ENCODE measurements around the gene GRIN2C.

Gene GRIN2C

DNA sequence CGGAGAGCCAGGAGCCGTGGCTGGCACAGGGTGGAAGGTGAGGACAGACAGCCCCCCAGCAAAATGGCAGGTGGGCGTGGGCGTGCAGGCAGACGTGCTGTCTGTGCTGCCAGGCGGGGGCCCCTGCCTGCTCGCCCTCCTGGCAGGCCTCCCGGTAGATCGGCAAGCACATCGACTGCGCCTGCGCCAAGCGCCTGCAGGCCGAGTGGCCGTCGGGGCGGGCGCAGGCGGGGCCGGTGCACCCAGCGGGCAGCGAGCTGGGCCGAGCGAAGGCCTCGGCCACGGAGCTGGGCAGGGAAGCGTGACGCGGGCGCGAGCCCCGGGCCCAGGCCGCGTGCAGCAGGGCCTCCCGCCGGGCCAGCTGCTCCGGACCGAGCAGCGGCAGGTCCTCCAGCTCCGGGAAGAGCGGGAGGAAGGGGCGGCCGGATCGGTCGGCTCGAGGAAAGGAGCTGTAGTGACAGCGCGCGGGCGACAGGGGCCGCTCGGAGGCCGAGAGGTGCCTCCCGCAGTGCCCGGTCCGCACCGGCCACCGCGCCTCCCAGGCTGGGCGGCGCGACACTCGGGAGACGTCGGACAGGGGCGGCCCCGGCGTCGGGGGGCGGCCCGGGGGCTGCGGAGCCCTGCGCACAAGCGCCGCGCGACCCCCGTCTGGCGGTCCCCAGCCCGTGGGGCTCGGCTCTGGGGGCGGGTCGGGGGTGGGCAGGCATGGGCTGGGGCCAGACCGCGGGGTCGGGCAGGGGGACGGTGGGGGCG lies 16.9 kb downstream of the GRIN2C start:
- no peak for DNase-seq

DNA sequence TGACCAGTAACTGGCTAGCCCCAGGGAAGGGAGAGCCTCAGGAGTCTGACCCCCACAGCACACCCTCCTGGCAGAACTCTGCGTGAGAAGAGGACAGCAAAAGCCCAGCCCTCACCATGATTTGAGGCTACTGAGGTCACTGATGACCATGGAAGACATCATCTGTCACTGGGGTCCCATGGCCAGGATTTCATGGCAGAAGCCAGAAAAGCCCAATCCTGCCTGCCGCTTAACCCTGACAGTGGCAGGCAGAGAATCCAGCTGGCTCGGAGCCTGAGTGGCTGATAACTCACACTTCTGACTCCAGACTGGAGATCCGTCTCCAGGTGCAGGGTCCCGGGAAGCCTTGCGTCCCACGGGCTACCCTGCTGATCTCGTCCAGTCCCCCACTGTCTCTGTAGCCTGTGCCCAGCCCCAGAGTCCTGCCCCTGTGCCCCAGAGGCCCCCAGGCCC lies 17.5 kb downstream of the GRIN2C start:
- no peak for DNase-seq

DNA sequence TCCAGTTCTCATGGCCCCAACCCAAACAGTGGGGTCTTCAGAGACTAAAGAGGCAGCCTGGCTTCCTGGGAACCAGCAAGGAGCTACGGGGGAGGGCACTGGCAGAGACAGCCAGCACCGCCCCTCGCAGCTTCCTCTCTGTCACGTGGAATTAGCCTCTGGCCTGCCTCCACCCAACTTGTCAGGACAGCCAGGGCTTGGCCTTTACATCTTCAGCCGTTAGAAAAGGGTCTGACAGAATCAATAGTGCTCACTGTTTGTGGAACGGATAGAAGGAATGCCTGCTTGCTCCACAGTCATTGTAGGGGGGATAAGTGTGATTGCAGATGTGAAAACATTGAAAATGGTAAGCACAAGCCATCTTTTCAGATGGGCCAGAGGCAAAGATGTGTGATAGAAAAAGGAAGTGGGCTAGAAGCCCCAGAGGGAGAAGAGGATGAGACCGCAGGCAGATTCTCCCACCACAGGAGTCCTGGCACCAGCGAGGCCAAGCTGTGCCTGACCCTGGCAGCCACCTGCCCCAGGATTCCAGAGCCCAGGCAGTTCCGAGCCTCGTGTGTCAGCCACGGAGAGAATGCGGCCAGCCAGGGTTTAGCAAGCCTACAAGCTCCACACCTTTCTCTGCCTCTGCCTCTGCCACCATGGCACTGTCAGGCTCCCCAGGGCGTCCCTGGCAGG lies 18.6 kb downstream of the GRIN2C start:
- DNase-seq: peak in 1 of 2 experiments; percentile 62

DNA sequence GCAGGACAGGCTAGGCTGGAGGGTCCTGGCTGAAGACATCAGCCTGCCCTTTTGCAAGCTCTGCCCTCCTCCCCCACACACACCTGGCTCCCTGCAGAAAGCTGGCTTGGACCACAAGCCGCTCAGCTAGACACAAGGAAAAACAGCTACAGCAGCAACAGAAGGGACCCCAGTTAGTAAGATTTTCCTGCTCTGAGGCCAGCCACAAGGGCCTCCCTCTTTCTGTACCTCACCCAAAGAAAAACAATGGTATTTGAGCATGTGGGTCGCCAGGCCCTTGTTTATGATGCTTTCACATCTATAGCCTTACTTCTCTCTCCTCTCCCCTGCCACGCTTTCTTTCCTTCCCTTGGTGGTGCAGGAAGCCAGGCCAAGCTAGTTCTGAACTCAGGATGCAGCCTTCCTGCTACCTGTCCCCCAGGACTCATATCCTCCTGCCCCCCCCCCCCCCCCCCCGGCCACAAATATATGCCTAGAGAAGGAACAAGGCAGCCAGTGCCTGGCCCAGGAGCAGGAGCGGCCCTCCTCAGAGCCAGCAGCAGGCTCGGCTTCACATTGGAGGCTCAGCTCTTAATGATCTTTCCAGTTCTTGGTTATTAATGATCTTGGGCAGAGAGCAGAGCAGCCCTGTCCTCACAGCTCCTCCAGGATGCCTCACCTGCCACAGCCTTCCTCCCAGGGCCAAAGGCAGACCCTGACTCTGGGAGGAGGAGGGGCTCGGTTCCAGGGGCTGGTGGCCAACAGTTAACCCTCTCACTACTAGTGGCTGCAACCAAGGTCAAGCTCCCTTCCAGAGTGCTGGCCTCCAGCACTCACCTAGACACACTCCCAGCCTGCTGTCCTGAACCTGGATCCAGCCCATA lies 19.5 kb downstream of the GRIN2C start:
- DNase-seq: no peak

DNA sequence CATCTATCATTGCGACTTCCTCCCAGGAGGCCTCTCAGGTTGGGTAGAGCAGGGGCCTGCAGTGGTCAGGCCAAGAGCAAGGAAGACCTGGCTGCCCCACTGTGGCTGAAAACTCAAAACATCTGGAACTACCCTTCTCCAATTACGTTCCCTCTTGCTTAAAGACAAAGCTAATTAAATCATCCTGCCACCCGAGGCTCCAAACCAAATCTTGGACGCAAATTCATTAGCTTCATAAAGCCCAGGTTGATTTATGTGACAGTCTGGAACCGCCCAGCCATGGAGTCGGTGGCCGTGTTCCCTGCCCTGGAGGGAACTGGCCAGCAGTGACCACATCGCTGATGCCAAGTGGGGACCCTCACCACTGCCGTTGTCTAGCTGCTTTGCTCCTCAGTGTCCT lies 21.4 kb downstream of the GRIN2C start:
- no peak for DNase-seq

DNA sequence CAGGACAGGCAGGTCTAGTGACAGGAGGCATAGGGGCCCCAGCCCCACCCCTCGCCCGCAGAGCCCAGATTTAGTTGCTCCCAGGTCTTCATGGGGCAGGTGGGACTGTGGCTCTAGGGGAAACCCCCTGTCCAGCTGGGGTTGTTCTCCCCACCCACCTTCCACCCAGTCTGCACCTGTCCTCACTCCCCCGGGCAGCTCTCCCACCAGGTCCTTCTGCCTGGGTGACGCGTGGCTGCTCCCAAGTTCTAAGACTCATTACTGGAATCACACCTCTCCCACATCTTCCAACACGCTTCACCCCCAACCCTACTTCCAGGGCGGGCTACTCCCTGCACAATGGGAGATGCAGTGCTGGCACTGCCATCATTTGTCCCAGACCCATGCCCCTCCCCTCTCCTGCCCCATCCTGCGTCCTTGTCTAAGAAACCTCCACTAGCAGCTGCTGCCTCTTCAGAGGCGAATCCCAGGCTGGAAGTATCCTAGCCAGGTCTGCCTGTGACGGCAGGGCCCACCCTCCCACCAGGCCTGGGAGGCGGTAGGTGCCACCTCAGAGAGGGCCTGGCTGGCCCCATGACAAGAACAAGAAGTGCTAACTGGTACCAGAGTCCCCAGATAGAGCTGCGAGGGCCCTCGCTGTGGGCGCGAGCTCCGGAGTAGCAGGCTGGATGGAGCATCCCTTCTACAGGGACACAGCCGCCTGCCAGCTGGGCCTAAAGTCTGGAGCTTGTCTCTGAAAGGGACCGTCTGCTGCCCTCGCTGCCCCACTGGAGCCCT lies 22.8 kb downstream of the GRIN2C start:
- no peak for DNase-seq

DNA sequence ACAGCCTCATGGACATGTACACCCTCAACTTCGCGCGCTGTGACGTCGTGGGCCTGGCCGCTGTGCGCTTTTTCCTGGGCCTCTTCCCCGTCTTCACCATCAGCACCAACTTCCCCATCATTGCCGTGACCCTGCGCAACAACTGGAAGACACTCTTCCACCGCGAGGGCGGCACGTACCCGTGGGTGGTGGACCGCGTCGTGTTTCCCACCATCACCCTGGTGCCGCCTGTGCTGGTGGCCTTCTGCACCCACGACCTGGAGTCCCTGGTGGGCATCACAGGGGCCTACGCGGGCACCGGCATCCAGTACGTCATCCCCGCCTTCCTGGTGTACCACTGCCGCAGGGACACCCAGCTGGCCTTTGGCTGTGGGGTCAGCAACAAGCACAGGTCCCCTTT lies 23.5 kb downstream of the GRIN2C start:
- DNase-seq: no peak

DNA sequence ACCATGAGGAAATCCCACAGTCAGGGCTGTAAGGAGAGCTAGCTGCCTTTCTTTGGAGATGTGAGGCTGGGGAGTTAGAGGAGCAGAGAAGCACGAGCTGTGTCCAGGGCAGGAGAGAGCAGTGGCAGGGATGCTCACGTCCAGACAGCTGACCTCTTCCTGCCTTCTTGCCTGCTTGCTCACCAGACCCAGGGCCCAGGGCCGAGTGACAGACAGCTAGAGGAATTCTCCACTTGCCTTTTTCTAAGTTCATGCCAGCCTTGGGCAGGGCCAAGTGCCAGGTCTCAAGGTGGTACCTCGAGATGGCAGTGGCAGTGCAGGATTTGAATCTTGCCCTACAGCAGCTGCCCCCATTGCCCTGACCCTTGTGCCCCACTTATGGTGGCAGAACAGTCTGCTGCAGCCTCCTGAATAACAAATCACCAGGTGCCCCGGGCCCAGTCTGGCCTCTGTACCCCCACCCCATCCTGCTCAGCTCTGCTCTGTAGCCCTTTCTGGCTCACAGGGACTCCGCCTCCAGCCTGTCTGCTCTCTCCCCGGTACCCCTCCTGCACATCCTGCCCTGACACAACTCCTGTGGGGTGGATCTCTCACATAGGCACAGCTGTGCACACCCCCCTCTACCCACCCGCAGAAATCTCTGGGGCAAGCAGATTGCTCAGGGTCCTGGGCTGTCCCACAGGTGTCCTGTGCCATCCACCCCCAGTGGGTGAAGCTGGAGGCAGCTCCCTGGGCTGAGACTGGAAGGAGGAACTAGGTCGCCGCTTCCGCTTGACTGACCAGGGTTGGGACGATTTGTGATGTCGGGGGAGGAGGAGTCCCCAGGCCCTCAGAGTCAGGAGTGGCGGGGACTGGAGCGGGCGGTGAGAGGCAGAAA lies 25.9 kb downstream of the GRIN2C start:
- DNase-seq: peak; percentile 68 to 87

DNA sequence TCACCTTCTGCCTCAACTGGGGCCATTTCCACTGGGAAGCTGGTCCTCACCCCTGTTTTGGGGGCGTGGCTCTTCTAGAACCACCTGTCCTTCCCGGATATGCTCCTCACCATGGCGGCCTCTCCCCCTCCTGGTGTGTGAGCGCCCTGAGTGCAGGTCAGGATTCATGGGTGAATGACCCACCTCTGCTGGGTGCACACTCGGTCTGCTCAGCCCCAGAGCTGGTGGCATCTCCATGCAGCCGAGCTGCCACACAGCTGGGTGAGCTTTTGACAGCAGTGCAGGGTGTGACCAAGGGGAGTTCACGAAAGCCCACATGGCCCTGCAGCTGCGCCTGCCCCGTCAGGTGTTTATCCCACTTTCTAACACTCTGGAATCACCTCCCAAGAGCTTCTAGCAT lies 27.3 kb downstream of the GRIN2C start:
- DNase-seq: no peak

DNA sequence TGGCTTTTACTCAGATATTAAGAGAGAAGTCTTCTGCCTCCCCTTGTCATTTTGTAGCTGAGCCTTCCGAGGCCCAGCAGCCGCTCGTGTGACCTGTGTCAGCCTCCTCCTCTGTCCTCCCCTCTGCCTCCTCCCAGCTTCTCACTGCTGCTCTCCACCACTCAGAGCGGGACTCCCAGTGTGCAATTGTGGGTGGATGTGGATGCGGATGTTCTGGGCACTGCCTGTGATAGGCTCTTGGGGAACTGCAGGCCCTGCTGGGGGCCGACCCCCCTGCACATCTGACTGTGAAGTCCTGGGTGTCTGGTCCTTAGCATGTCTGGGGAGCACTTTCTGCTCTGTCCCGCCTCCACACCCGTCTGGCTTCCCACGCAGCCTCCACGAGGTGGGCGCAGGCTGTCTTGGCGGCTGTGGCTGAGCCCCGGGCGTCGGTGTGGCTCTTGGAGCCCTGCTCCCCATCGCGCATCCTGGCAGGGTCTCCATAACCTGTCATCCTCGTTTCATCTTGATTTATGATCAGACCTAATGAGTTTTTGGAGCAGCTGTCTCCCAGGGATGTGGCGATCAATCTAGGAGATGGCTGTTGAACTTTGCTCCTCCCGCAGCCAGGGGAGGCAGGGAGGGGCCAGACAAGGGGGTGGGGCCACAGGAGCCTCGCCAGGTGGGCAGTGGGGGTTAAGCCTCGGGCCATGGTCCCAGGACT lies 28.1 kb downstream of the GRIN2C start:
- no peak for DNase-seq

DNA sequence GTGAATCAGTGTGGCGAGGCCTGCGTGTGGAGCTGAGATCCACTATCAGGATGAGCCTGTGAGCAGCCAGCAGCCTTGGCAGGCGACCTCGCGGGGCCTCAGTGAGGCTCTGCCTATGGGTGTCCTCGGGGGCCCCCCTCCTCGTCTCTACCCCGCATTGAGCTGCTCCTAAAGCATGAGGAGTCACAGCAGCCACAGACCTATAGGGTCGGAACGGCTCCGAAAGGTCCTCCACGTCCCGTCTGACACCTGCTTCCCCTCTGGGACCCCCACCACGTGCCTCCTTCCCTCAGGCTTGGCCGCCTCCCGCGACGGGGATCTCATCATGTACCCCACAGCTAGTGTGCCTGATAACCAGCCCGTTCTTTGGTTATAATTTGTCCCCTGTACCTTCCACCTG lies 28.8 kb downstream of the GRIN2C start:
- DNase-seq: no peak

DNA sequence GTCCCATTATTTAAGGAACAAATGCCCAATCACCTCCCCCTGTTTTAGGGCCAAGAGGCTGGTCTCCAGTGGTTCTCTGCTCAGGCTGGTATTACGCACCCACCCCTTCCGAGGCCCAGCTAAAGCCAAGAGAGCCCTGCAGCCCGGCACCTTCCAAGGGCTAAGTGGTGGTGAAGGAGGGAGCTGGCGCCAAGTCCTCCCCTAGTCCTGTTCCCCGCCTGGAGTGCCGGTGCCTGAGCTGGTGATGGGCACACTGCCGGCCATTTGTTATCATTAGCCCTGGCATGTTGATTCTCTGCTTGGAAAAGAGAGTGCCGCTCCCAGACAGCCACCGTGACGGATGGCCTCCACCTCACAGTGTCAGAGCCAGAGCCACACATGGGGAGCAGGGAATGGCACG lies 31.9 kb downstream of the GRIN2C start:
- DNase-seq: no peak

DNA sequence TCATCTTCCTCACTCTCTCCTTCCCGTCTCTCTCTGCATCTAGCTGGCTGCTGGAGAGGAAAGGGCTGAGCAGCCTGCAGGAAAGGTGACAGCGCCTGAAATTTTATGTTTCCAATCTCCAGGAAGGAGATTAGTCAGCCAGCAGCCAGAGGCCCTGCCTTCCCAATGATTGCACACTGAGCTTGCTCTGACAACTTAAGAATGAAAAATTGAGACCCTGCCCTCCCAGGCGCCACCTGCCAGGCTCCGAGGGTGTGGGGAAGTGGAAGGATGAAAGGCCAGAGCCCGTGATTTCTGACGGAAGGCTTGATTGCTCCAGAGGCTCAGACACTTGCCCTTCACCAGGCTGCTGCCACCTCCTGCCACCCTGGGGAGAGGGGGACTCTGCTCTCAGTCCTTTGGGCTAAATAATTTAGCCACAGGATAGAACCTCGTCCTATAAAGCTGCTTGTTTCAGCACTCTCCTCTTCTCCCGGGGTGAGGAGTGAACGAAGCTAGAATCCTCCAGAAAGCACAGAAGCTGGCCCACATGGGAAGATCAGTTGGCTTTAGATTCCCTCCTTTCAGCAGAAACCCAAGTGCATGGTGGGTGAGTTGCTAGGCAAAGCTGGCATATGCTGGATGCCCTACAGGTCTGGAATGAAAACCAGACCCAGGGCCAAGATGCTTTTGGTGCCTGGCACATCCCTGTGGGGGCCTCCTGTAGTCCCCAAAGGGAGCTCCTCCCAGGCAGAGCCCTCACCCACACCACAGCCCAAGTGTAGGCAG lies 33.5 kb downstream of the GRIN2C start:
- DNase-seq: no peak

DNA sequence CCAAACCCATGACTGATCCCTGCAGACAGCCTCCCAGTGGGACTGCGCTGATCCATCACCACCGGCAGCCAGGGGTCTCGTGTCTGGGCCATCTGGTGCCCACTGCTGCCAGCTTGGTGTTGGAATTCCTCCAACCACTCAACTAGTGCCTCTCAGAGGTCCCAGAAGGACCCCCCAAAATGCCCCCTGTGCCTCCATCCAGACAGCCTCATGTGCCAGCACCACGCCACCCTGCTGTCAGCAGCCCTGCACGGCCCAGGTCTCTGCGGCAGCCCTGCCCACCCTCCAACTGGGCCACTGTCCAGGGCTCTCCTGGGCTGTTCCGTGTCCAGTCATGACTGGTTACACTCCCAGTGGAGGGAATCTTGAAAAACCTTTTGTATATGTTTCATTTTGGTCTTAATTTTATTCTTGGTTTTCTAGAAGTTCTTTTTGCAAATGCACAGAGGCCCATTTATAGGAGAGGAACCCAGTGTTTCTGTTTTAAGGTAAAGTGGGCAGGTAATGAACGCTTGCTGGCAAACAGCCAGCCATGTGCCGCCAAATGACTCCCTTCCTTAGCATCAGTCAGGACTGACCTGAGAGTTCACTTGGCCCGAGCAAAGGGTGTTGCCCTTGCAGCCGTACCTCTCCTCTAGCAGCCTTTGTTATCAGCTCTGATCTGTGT lies 34.6 kb downstream of the GRIN2C start:
- DNase-seq: no peak

DNA sequence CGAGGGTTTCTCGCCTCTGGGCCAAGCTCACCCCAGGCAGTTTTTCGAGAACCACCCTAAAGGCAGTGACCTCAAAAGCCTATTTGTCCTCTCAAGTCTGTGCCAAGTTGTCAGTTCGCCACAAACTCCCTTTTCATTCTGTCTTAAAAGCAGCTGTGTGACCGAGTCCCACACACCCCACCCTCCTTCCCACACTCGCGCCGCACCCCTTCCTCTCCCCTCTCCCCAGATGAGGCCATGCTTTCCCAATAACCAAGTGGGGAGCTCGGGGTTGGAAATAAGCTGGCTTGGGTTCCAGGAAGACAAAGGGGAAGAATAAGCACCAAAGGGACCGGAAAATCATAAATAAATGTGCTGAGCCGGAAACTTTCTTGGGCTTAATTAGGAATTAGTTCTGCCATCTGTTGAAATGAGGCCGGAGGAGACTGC lies 36.7 kb downstream of the GRIN2C start:
- DNase-seq: no peak

DNA sequence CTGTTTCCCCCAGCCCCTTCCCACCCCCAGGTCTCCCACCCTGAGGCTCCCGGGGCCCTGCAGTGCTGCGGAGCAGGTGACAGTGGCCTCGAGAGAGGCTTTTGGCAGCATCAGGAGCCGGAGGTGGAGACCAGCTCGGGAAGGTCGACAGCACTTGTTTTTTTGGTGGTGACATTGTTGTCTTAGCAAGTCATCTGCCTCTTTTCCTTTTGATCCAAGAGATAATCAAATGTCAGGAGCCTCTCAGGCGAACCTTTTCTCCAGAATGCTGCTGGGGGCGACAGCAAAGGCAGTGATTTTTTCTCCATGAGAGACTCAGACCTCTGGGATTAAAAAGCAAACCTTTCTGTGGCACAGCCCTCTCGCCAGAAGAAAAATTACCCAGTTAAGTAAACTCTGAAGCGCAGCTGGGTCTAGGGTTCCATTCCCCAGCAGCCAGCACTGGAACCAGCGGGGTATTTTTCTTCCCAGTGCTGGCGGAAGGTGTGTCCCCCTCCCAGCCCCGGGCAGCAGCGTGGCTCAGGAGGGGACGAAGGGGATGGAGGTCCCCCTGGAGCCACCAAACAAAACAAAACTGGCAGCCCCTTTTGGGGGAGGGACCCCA lies 37.2 kb downstream of the GRIN2C start:
- DNase-seq: no peak

DNA sequence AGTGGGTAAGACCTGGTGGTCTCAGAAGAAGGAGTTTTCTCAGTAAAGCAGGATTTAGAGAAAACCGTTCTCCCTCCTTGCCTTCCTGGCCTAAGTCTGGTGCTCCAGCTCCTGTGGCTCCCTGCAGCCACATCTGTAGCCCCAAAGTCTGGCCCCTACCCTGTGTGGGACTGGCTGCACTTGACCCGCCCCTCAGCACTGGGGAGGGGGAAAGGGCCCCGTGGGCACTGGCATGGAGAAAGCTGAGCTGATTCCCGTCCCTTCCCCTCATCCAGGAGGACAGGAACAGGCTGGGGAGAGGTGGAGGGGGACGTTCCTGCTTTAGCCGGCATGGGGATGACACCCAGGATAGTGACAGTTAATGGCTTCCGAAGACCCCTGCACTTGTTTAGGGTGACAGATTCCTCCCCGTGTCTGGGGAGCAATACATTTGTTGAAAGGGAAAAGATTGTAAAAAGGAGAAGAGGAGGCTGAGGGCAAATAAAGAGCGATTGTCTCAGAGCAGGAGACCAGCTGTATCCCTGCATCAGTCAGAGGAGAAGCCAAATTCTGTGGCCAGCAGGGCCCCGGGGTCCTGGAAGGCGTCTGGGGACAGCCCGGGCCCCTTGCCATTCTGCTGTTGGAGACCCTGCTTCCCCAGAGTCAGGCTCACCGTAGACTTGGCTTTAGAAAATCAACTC lies 37.9 kb downstream of the GRIN2C start:
- no peak for DNase-seq

DNA sequence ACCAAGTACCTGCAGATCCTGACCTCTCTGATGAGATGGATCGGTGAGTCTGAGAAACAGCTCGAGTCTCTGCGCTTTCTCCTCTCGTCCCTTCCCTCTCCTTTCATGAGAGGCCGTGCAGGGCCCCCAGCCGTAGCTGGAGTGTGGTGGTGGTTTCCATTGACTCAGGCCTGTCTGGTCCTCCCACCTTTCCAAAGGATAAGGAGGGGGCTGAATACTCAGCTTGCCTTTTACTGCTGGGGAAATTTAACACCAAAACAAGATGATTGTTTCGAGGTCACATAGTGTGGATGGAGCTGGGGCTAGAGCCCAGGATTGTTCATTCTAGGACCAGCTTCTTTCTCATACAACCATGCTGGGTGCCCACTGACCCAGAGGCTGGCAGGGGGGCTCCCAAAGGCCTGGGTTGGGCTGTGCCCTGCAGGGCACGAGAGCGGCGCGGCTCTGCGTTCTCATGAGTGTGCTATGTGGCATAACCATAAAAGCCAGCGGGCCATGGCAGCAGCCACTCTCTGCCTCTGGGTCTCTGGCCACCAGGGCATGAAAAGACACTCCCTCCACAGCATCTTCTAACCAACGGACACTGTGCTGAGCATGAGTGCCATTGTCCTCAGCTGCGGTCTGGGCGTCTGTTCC lies 39.8 kb downstream of the GRIN2C start:
- no peak for DNase-seq

All from cerebellar nuclear complex (tissue), 1 donor.